HG03159 (cell line): ENCODE results near the gene C1QB.

Experiments
- ATAC-seq: cut with Tn5 transposase; IDR thresholded peaks from one replicate; pipeline ENCODE4 v1.9.1; 2021; ENCODE audit warnings: mild to moderate bottlenecking, moderate library complexity; ENCODE audit not compliant: unreplicated experiment

Gene C1QB

DNA sequence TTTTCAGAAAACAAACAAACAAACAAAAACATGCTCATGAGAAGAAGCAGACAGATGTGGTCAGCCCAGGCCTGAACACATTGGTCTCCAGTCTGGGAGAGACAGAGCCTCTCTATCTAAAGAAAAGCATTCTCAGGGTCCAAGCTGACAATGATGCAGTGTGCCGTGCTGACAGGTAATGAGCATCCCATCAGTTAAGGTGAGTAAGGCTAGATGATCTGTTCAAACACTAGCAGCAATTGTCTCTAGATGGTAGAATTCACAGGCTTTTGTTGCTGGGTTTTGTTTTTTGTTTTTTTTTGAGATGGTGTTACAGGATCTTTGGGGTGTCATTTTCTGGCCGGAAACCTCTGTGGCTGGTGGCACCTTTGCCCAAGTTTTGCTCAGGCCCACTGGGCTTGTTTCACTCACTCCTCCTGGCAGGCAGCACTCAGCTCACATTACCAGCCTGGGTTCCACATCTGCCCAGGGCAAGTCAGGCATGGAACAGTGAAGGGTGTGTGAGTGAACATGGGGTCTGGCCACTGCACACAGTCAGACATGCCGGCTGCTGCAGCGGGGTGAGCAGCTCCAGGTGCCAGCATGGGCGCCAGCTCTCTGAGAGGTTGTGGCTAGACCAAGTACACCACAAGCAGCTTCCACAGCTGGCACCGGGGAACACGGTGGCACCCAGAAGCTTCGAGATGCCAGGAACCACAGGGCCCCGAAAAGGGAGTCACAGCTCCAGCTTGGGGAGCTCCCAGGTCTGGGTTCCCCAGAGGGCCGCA lies 19.2 kb upstream of the C1QB start:
- no peak for ATAC-seq

GRCh38 chr1:22635436-22635835 lies 17.6 kb upstream of the C1QB start:
- ATAC-seq, result no peak

DNA sequence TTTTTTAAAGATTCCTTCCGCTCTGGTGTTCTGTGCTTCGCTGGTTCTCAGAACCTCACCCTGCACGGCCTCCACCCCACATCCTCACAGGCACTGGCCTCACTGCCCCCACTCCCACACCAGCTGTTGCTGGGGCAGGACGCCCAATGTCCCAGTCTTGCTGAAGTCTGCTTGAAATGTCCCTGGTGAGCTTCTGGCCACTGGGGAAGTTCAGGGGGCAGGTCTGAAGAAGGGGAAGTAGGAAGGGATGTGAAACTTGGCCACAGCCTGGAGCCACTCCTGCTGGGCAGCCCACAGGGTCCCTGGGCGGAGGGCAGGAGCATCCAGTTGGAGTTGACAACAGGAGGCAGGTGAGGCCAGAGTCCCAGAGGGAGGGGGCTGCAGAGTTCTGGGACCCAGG lies 16.7 kb upstream of the C1QB start, which contains the start of gene C1QA:
C1QA (plus strand) TSS at position 276 of the 400 bp plus-strand sequence. CDS start 989 bp downstream, outside the sequence.
- ATAC-seq, result no peak

GRCh38 chr1:22636927-22637326 lies 16.1 kb upstream of the C1QB start:
- ATAC-seq, result no peak

DNA sequence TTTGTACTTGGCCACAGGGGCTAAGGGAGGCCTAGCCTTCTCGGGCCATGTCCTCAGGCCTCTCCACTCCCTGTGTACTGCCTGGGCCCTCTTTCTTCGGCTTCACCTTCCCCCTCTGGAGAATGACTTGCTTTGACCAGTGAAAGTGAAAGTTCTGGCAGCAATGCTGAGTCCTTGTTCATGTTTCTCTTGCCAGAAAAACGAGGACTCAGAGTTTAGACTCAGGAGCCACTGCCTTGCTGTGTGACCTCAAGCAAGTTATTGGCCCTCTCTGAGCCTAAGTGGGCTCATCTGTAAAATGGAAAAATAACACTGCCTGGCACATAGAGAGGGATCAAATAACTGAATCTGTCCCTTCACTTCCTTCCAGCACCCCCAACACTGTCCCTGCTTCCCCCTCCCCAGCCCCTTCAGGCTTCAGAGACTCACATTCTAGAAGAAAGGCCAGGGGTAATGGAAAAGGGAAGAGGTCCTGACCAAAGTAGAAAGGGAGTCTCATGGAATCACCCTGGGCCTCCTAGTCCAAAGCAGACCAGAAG lies 15.1 kb upstream of the C1QB start:
- no peak for ATAC-seq

DNA sequence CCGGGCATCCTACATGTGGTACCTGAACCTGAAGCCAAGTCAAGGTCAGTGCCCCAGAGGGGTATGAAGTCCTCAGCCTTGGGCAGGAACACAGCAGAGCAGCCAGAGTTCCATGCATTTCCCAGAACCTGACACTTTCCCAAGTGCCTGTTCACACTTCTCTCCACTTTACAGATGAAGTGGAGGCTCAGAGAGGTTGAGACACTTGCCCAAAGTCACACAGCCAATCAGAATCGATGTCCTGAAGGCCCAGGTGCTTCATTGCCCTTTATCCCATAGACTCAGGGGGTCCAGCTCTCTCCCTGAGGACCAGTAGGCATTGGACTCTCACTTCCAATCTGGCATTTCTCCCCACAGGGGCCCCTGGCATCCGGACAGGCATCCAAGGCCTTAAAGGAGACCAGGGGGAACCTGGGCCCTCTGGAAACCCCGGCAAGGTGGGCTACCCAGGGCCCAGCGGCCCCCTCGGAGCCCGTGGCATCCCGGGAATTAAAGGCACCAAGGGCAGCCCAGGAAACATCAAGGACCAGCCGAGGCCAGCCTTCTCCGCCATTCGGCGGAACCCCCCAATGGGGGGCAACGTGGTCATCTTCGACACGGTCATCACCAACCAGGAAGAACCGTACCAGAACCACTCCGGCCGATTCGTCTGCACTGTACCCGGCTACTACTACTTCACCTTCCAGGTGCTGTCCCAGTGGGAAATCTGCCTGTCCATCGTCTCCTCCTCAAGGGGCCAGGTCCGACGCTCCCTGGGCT lies 14.4 kb upstream of the C1QB start:
- no peak for ATAC-seq

GRCh38 chr1:22639286-22639685 lies 13.8 kb upstream of the C1QB start:
- no peak for ATAC-seq

- no peak for ATAC-seq
Measured at GRCh38 chr1:22641247-22641646, 11.8 kb upstream of the C1QB start.

DNA sequence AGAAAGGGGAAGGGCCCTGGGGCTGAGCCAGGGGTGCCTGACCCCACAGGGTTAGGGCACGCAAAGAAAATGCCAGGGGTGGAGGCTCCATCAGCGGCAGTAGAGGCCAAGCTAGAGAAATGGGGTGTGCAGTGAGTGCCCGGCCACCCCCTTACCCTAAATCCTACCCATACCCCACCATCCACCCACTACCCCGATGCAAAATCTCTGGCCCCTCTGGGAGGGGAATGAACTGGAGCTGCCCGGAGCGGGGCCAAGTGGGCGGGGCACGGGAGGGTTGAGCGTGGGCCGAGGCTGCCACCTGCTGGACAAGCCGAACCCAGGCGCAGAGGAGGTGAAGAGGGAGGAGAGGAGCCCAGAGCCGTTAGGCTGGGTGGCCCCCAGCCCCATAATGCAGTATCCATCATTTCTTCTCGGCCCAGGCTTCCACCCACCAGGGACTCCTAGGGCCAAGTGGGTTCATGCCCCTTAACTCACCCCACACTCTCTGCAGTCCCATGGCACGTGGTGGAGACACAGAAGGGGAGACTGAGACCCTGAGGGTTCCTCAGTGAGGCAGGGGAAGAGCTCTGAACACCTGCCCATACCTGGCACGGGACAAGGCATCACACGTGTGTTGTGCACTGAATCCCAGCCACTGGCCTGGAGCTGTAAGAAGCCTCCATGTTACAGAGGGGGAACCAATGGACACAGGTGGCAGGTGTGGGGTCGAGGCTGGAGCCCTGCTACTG lies 11.0 kb upstream of the C1QB start:
- ATAC-seq, result no peak

- no peak for ATAC-seq
Measured at GRCh38 chr1:22643381-22643780, 9.7 kb upstream of the C1QB start, which contains the start of gene C1QC. C1QC (plus strand) TSS chr1:22643633; CDS start chr1:22644024, 391 bp downstream.

- no peak for ATAC-seq
Measured at GRCh38 chr1:22643928-22644327, 9.1 kb upstream of the C1QB start.

DNA sequence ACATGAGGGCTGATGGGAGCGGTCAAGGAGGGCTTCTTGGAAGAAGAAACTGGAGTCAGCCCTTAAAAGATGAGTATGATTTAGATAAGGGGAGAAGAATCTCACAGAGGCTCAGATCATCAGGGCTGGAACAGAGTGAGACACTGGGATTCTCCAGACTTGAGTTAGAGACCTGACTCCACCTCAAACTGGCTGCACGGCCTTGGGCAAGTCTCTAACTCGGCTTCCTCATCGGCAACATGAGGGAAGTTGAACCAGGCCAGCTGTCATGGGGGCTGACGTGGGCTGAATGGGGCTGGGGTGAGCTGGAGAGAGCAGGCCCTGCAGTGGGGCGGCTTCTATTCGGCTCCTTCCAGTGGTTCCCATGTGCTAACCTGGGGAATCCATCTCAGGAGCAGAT lies 7.1 kb upstream of the C1QB start:
- ATAC-seq, result no peak

GRCh38 chr1:22646384-22646783 lies 6.7 kb upstream of the C1QB start:
- no peak for ATAC-seq

- no peak for ATAC-seq
Measured at GRCh38 chr1:22650089-22650693, 2.8 kb upstream of the C1QB start.

GRCh38 chr1:22651941-22652856 lies 837 bp upstream of the C1QB start:
- no peak for ATAC-seq

GRCh38 chr1:22654692-22655091 lies 1.7 kb downstream of the C1QB start:
- no peak for ATAC-seq

- ATAC-seq, result no peak
Measured at GRCh38 chr1:22658385-22659163, 5.5 kb downstream of the C1QB start.

- no peak for ATAC-seq
Measured at GRCh38 chr1:22660716-22661241, 7.7 kb downstream of the C1QB start.

GRCh38 chr1:22661880-22662279 lies 8.8 kb downstream of the C1QB start:
- ATAC-seq, result no peak
